T-helper 22 cell (primary cell): ENCODE measurements around the gene DNAJC9.

Source experiments
- DNase-seq: peaks from one replicate; pipeline ENCODE4 v3.0.0-alpha.2; 2020; ENCODE audit warnings: low read depth

DNAJC9 gene

DNA sequence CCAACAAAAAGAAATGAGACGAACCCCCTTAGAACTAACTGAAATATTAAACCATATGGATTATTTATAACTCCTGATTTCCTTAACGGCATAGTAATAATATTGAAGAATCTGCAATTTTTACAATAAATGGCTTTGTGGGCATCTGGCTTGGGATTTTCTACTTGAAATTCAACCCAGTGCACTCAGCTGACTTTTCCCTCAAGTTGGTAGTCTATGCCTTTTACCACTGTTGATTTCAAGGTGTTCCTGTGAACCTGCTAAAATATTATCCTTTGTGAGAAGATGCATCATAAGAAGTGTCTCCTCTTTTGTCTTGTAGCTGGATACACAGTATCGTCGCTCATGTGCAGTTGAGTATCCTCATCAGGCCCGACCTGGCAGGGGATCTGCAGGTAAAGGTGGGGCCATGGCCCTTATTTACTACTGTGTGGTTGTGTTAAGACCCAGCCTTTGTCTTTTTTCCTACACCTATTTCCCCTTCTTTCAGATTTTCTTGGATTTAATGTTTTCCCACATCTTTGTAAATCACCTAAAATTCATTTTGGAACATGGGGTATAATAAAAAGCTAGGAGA lies 8.0 kb downstream of the DNAJC9 start:
- DNase-seq: no peak

DNA sequence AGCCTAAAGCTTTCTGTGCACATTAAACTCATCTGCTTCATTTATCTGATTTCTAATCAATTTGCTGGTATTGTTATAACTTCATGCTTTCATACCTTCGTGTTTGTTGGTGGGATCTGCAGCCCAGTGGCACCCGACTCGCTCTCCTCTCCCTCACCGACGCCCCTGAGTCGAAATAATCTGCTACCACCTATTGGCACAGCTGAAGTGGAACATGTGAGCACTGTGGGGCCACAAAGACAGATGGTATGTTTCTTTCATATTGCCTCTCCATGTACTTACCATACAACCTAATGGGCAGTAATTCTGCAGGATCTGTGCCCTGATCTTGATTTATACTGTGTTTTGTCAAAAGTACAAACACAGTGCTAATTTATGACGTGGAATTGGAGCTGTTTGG lies 12.4 kb downstream of the DNAJC9 start:
- DNase-seq: no peak

DNA sequence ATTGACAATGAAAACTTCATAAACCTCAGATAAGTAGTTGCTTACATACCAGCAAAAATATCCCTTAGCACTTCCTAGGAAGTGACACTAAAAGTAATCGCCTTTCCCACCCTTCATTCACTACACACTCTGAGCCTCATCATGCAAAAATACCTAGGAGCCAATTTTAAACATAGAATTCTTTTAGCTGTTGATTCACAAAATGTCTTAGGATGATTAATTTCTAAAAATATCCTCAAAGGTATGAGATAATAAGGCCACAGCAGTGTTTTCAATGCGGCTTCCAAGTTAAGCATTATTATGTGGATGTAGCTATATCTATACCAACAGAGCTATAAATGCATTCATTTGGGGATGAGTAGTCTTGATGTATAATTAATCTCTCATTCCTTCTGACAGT lies 13.2 kb downstream of the DNAJC9 start:
- DNase-seq: no peak

- no peak for DNase-seq
Measured at GRCh38 chr10:73232887-73233286, 14.2 kb downstream of the DNAJC9 start.

- no peak for DNase-seq
Measured at GRCh38 chr10:73229567-73229966, 17.5 kb downstream of the DNAJC9 start.

DNA sequence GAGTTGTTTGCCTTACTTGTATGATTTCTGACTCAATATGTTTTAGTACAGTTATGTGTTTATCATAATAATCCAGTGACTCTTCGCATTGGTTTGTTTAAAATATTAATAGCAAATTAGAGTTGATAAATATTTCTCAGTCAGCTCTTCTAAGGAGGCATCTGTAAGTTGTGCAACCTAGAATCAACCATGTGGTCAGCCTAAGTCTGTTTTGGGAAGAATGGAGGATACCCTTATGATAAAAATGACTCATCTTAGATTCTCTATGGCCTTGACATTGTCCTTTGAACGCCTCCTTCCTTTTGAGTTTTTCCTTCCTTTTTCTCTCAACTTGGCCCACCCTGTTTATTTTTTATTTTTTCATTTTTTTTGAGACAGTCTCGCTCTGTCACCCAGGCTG lies 18.8 kb downstream of the DNAJC9 start:
- DNase-seq: no peak

DNA sequence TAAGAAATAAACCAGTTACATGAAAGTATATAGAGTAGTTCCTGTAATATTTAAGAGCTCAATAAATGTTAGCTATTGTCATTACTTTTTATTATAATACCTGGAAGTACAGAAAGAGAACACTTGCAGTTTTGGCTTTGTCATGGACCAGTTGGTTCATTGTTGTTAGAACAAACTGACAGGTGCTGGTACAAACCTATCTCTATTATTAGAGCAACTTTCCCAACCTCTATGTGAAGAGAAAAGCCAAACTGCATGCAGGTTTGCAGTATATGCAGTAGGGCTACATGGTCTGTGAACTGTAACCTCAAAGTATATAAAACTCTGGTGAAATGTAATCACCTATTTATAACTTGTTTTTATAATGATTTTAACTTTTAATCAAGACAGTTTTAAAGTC lies 20.4 kb downstream of the DNAJC9 start:
- no peak for DNase-seq

GRCh38 chr10:73225518-73225917 lies 21.5 kb downstream of the DNAJC9 start:
- no peak for DNase-seq

GRCh38 chr10:73220989-73221388 lies 26.1 kb downstream of the DNAJC9 start:
- DNase-seq: no peak

- DNase-seq: no peak
Measured at GRCh38 chr10:73219384-73219783, 27.7 kb downstream of the DNAJC9 start.

DNA sequence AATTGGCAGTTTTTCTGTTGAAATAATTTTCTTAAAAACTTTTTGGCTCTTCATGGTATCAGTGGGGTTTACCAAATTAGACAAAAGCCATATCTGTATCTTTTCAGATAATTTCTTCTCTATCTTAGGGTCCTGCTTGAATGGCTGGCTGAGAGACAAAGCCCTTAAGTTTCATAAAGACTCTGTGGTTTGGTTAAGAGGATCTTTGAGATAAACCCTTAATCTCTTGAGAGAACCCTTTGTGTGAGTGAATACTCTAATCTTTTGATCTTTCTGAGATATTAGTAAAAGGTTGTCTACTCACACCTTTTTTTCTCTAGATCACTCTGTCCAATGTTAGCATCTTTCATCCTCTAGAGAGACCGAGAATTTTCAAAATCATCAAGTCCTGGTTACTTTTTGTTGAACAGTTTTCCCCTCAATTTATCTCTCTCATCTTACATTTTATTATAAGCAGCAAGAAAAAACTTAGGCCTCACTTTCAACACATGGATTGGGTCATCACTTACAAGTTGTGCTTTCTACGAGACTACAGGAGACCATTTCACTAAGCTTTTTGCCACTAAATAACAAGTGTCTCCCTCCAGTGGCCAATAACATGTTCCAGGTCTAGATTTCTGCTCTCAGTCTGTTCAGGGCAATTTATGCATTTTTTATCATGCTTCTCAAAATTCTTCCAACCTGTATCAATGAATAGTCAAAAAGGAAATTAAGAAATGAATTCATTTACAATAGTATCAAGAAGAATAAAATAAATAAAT lies 28.4 kb downstream of the DNAJC9 start:
- no peak for DNase-seq

DNA sequence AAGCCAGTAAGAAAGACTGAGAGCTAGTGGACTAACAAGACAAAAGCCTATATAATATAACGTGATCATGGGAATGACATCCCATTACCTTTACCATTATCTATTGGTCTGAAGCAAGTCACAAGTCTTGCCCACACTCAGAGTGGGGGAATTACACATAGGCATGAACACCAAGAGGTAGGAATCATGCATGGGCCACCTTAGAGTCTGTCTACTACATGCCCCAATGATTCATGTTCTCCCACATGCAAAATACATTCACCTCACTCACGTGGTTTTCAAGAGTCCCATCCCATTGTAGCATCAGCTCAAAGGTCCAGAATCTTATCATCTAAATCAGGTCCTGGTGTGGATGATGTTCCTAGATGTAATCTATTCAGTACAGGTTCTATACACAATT lies 29.4 kb downstream of the DNAJC9 start:
- DNase-seq: no peak

DNA sequence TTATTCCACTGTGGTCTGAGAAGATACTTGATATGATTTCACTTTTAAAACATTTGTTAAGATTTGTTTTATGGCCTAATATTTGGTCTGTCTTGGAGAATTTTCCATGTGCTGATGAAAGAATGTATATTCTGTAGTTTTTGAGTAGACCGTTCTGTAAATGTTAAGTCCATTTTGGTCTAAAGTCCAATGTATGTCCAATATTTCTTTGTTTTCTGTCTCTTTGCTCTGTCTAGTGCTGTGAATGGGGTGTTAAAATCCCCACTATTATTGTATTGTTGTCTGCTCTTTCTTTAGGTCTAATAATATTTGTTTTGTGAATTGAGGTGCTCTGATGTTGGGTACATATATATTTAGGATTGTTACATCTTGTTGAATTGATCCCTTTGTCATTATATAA lies 31.3 kb downstream of the DNAJC9 start:
- DNase-seq: no peak

- DNase-seq: no peak
Measured at GRCh38 chr10:73211106-73211811, 35.8 kb downstream of the DNAJC9 start.

GRCh38 chr10:73210395-73211105 lies 36.5 kb downstream of the DNAJC9 start:
- no peak for DNase-seq

- DNase-seq: no peak
Measured at GRCh38 chr10:73209705-73210104, 37.4 kb downstream of the DNAJC9 start.

GRCh38 chr10:73207883-73208282 lies 39.2 kb downstream of the DNAJC9 start:
- DNase-seq: no peak

GRCh38 chr10:73206385-73206784 lies 40.7 kb downstream of the DNAJC9 start:
- no peak for DNase-seq

GRCh38 chr10:73205890-73206289 lies 41.2 kb downstream of the DNAJC9 start:
- DNase-seq: no peak

- no peak for DNase-seq
Measured at GRCh38 chr10:73205081-73205480, 42.0 kb downstream of the DNAJC9 start.
